GM12873 (cell line): ENCODE measurements around the gene LTBP1.

Experiments
- TF ChIP-seq, protein P1 (sequence below): IDR thresholded peaks from 2 replicates; pipeline ENCODE4 v1.5.1; 2012; ENCODE audit warnings: low read depth, mild to moderate bottlenecking, moderate library complexity, low read length, control low read depth; ENCODE audit not compliant: insufficient read depth; ENCODE audit errors: missing control alignments

LTBP1 gene

GRCh38 chr2:32965523-32966171 is 18.9 kb downstream of the LTBP1 start:
- TF ChIP-seq, protein P1, sequence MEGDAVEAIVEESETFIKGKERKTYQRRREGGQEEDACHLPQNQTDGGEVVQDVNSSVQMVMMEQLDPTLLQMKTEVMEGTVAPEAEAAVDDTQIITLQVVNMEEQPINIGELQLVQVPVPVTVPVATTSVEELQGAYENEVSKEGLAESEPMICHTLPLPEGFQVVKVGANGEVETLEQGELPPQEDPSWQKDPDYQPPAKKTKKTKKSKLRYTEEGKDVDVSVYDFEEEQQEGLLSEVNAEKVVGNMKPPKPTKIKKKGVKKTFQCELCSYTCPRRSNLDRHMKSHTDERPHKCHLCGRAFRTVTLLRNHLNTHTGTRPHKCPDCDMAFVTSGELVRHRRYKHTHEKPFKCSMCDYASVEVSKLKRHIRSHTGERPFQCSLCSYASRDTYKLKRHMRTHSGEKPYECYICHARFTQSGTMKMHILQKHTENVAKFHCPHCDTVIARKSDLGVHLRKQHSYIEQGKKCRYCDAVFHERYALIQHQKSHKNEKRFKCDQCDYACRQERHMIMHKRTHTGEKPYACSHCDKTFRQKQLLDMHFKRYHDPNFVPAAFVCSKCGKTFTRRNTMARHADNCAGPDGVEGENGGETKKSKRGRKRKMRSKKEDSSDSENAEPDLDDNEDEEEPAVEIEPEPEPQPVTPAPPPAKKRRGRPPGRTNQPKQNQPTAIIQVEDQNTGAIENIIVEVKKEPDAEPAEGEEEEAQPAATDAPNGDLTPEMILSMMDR, result no peak

DNA sequence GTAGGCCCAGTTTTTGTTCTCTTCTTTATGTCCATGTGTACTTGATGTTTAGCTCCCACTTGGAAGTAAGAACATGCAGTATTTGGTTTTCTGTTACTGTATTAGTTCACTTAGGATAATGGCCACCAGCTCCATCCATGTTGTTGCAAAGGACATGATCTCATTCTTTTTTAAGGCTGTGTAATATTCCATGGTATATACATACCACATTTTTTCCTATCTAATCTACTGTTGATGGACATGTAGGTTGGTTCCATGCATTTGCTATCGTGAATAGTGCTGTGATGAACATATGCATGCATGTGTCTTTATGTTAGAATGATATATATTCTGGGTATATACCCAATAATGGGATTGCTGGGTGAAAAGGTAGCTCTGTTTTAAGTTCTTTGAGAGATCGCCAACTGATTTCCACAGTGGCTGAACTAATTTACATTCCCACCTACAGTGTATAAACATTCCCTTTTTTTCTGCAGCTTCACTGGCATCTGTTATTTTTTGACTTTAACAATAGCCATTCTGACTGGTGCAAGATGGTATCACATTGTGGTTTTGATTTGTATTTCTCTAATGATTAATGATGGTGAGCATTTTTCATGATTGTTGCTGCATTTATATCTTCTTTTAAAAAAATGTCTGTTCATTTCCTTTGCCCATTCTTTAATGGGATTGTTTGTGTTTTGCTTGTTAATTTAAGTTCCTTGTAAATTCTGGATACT is 22.9 kb downstream of the LTBP1 start:
- TF ChIP-seq, protein P1, result no peak

DNA sequence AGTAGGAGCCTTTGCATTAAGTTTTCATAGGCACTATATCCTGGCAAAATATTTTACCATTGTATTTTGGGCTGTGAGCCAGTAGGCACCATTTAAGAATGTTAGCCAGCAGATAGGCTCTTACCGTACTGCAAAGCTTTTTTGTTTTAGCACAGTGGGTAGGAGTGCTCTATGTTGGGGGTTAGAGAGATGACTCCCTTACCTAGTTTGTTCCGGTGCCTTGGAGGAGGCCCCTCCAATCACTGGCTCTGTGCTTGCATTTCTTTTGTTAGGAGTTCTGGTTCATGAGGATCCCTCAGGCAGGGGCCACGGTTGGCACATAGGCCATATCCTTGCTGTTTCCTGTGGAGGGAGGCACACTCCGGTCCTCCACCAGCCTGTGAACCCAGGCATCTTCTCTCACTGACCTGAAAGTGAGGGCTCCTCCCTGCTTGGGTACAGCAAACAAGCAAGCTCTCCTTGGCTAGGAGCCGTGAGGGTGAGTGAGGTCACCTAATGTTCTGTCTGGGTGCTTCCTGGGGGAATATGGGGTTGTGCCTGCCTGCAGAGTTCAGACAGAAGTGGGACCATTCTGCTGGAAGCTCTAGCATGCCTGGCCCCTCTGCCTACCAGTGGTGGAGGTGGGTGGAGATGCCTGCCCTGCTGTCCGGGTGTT is 29.8 kb downstream of the LTBP1 start:
- TF ChIP-seq, protein P1, result no peak

GRCh38 chr2:32977228-32977758 is 30.5 kb downstream of the LTBP1 start:
- TF ChIP-seq, protein P1, result no peak

GRCh38 chr2:32981612-32982011 is 34.9 kb downstream of the LTBP1 start:
- TF ChIP-seq, protein P1, result no peak

GRCh38 chr2:32986480-32986879 is 39.7 kb downstream of the LTBP1 start:
- TF ChIP-seq, protein P1, result no peak

- TF ChIP-seq, protein P1, result no peak
Observed at GRCh38 chr2:32988525-32988924, 41.8 kb downstream of the LTBP1 start.
